ENCODE results near the gene SPATA21.

Gene SPATA21

DNA sequence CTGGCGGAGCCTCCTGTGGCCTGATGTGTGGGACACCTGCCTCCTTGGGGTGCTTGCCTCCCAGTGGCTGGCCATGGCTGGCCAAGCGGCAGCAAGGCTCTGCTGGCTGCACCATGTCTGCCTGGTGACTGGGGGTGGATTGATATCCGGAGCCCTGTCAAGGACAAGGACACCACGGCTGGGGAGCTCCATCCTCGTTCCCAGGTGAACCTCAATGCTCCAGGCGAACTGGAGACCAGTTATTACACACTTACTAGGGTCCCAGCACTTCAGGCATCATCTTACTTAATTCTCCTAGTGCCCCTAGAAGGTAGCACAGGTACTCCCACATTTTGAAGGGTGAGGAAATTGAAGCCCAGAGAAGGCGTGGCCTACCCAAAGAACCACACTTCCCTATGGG, 15.2 kb downstream of the SPATA21 start:
- Mint-ChIP-seq H3K9me3 (no peaks in the 10 kb centered on the region), H3K4me3 (no peak overlapping the region), H3K27me3 (ENCODE audit: low read depth) (peaks cover 9% of the 10 kb centered on the region), H3K4me1 (no peaks in the 10 kb centered on the region), H3K27ac (no peak overlapping the region), H3K36me3 (ENCODE audit: low read depth) (no peaks in the 10 kb centered on the region)
- TF ChIP-seq, protein P1, sequence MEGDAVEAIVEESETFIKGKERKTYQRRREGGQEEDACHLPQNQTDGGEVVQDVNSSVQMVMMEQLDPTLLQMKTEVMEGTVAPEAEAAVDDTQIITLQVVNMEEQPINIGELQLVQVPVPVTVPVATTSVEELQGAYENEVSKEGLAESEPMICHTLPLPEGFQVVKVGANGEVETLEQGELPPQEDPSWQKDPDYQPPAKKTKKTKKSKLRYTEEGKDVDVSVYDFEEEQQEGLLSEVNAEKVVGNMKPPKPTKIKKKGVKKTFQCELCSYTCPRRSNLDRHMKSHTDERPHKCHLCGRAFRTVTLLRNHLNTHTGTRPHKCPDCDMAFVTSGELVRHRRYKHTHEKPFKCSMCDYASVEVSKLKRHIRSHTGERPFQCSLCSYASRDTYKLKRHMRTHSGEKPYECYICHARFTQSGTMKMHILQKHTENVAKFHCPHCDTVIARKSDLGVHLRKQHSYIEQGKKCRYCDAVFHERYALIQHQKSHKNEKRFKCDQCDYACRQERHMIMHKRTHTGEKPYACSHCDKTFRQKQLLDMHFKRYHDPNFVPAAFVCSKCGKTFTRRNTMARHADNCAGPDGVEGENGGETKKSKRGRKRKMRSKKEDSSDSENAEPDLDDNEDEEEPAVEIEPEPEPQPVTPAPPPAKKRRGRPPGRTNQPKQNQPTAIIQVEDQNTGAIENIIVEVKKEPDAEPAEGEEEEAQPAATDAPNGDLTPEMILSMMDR (IDR thresholded peaks at IDR 0.05; ENCODE audit: unreplicated experiment in 3 of 3): no peak

DNA sequence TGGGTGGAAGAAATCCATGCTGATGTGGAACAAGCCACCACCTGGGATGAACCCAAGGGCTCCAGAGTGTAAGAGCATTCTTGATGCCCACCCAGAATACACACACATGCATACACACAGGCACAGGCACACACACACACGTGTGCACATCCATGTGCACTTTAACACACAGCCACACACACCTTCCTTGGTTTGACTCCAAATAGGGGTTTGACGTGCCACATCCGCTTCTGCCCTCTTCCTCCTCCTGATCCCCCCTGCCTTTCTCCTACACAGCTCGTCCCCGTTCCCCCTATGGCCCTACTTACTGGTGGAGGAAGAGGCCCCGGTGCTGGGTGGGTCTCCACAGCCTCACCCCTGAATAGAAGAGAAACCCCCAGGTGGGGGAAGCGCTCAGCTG, 16.0 kb downstream of the SPATA21 start:
- Mint-ChIP-seq H3K9me3 (no peaks in the 10 kb centered on the region), H3K27ac (no peak overlapping the region)
- TF ChIP-seq, protein P1 (IDR thresholded peaks at IDR 0.05; ENCODE audit: unreplicated experiment in 3 of 3): no peak

DNA sequence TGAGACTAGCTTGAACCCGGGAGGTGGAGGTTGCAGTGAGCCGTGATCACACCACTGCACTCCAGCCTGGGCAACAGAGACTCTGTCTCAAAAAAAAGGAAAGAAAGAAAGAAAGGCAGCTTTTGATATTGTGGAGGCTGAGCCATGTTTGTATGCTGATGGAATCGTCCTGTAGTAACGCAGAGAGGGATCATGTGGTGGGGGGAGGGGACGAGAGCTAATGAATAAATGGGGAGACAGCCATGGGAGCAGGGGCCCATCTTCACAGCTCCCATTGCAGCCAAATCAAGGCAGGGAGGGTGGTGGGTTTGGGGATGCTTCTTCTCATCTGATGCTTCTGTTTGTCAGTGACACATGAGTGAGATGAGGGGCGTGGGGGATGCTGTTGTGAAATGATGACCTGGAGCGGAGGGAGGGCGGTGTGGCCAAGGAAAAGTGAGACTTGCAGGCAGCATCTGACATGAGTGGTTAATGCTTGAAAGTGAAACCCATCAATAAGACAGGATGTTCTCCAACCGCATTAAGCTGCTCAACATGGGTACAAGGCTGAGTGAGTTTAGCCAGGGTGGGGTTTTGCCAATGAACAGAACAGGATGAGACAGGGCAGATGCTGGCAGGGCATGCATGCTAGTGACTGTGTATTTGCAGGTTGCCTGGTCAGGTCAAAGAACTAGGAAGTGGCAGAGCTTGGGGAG, 16.7 kb downstream of the SPATA21 start:
- TF ChIP-seq, protein P1 (IDR thresholded peaks at IDR 0.05; ENCODE audit: unreplicated experiment in 3 of 3): no peak
- H3K4me3 Mint-ChIP-seq: no peak overlapping the region
- no peaks in the 10 kb centered on the region for H3K36me3 Mint-ChIP-seq (ENCODE audit: low read depth)
- H3K9me3 Mint-ChIP-seq: no peaks in the 10 kb centered on the region
- peaks cover 9% of the 10 kb centered on the region for H3K27me3 Mint-ChIP-seq (ENCODE audit: low read depth)
- no peak overlapping the region for H3K27ac Mint-ChIP-seq
- no peaks in the 10 kb centered on the region for H3K4me1 Mint-ChIP-seq

More for the DNA sequence above, 16.0 kb downstream of the SPATA21 start:
- Mint-ChIP-seq H3K27me3 (ENCODE audit: low read depth) (peaks cover 9% of the 10 kb centered on the region), H3K36me3 (ENCODE audit: low read depth) (no peaks in the 10 kb centered on the region), H3K4me1 (no peaks in the 10 kb centered on the region), H3K4me3 (no peak overlapping the region)

DNA sequence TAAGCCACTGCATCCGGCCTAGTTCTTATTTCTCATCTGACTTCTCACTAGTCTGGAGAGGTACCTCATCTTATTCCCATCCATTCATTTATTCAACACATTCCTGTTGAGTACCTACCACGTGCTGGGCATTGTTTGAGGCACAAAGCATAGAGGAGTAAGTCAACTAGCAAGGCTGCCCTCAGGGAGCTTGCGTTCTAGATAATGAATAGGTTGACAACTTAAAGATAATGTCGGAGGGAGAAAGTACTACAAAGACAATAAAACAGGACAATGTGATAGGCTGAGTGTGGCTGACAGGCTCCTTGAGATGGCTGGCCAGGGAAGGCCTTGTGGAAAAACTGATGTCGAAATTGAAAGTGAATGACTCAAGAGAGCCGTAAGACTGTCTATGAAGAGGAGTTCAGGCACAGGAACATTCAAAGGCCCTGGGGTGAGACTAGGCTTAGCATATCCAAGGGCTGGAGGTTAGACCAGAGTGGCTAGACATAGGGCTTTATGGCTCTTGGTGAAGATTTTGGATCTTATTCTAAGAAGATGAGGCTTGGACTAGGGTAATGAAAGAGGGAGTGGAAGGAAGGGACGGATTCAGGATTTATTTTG, 18.3 kb downstream of the SPATA21 start:
- Mint-ChIP-seq H3K27me3 (ENCODE audit: low read depth) (peaks cover 9% of the 10 kb centered on the region), H3K27ac (no peak overlapping the region), H3K36me3 (ENCODE audit: low read depth) (no peaks in the 10 kb centered on the region)

DNA sequence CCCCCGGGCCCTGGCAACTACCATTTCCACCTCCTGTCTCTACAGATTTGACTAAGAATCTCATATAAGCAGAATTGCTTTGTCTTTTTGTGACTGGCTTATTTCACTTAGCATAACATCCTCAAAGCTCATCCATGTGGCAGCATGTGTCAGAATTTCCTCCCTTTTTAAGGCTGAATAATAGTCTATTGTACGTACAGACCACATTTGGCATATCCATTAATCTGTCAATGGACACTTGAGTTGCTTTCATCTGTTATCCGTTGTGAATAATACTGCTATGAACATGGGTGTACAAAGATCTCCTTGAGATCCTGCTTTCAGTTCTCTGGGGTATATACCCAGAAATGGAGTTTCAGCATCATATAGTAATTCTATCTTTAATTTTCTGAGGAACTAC, 24.0 kb downstream of the SPATA21 start:
- TF ChIP-seq, protein P1 (IDR thresholded peaks at IDR 0.05; ENCODE audit: unreplicated experiment in 3 of 3): no peak
- no peaks in the 10 kb centered on the region for H3K36me3 Mint-ChIP-seq (ENCODE audit: low read depth)
- no peak overlapping the region for H3K27ac Mint-ChIP-seq
- no peaks in the 10 kb centered on the region for H3K9me3 Mint-ChIP-seq
- no peak overlapping the region for H3K4me3 Mint-ChIP-seq
- H3K4me1 Mint-ChIP-seq: no peaks in the 10 kb centered on the region
- peaks cover 11% of the 10 kb centered on the region for H3K27me3 Mint-ChIP-seq (ENCODE audit: low read depth)

More for the DNA sequence above, 18.3 kb downstream of the SPATA21 start:
- no peaks in the 10 kb centered on the region for H3K9me3 Mint-ChIP-seq
- no peaks in the 10 kb centered on the region for H3K4me1 Mint-ChIP-seq
- H3K4me3 Mint-ChIP-seq: no peak overlapping the region
- TF ChIP-seq, protein P1 (IDR thresholded peaks at IDR 0.05; ENCODE audit: unreplicated experiment in 3 of 3): no peak

DNA sequence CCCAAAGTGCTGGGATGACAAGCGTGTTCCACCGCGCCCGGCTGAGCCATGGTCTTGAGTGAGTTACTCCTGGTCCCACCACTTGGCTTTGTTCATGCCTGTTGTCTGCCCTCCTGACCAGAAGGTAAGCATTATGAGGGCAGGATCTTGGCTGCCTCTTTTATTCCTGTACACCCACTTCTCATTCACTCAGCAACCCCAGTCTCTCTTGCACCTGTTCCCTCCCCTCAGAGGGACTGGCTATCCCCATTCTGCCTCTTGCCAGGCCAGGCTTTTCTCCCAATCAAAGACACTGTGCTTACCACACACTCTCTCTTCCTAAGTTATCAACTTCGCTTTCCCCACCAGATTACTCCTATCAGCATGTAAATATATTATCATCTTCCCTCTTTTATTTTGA, 26.4 kb downstream of the SPATA21 start:
- no peaks in the 10 kb centered on the region for H3K36me3 Mint-ChIP-seq (ENCODE audit: low read depth)
- H3K27me3 Mint-ChIP-seq (ENCODE audit: low read depth): peaks cover 14% of the 10 kb centered on the region
- H3K4me1 Mint-ChIP-seq: no peaks in the 10 kb centered on the region

More for the DNA sequence above, 26.4 kb downstream of the SPATA21 start:
- no peak overlapping the region for H3K4me3 Mint-ChIP-seq
- H3K27ac Mint-ChIP-seq: no peak overlapping the region
- H3K9me3 Mint-ChIP-seq: no peaks in the 10 kb centered on the region
- TF ChIP-seq, protein P1 (IDR thresholded peaks at IDR 0.05; ENCODE audit: unreplicated experiment in 3 of 3): no peak

Measured in nephron (organoid).